ENCODE measurements around the gene PBLD.
"Not testable (repeated sequence)": the region's sequence is repeated elsewhere in the genome, so short reads cannot be mapped to it uniquely, and the experiment has no call there.

The PBLD gene

GRCh38 chr10:68318331-68319059, 14.2 kb downstream of the PBLD start:
- CTCF ChIA-PET, result interaction anchor here (0.6 kb wide), 1 partner anchor 12 kb away, joined by 3 read pairs; no protein-coding TSS in a partner anchor
- POLR2A ChIA-PET (ENCODE audit: low non-redundant PET), result interaction anchor here (0.7 kb wide), 1 partner anchor 144 kb away, joined by 3 read pairs; no protein-coding TSS in a partner anchor
- no peak for DNase-seq (ENCODE audit: low spot score)
- TF ChIP-seq CTCF (conservative IDR thresholded peaks at IDR 0.05; ENCODE audit: low read depth), result no peak
- no peak overlapping the region for H3K27ac ChIP-seq

- no peak overlapping the region for H3K27ac ChIP-seq
- DNase-seq (ENCODE audit: low spot score), result no peak
- TF ChIP-seq CTCF (conservative IDR thresholded peaks at IDR 0.05; ENCODE audit: low read depth), result no peak
- ChIA-PET POLR2A (ENCODE audit: low non-redundant PET) (no interaction called here), CTCF (interaction anchor here (0.7 kb wide), 1 partner anchor 10 kb away, joined by 3 read pairs; no protein-coding TSS in a partner anchor)
Observed at GRCh38 chr10:68315582-68315981, 17.1 kb downstream of the PBLD start.

GRCh38 chr10:68314930-68315329, 17.8 kb downstream of the PBLD start:
- not testable (repeated sequence) for DNase-seq (ENCODE audit: low spot score); H3K27ac ChIP-seq
- ChIA-PET POLR2A (ENCODE audit: low non-redundant PET) (interaction anchor here (0.7 kb wide), 1 partner anchor 15 kb away, joined by 3 read pairs; no protein-coding TSS in a partner anchor), CTCF (interaction anchor here (0.7 kb wide), 1 partner anchor 10 kb away, joined by 3 read pairs; no protein-coding TSS in a partner anchor)

GRCh38 chr10:68310531-68310930, 22.2 kb downstream of the PBLD start:
- no peak for DNase-seq (ENCODE audit: low spot score)
- POLR2A ChIA-PET (ENCODE audit: low non-redundant PET), result no interaction called here

GRCh38 chr10:68305854-68306253, 26.9 kb downstream of the PBLD start:
- ChIA-PET POLR2A (ENCODE audit: low non-redundant PET) (no interaction called here), CTCF (interaction anchor here (0.6 to 1.3 kb wide), 2 partner anchors 13 to 93 kb away, joined by 3 to 4 read pairs; no protein-coding TSS in a partner anchor)
- no peak for DNase-seq (ENCODE audit: low spot score)
- no peak overlapping the region for H3K27ac ChIP-seq
- no peak for TF ChIP-seq CTCF (conservative IDR thresholded peaks at IDR 0.05; ENCODE audit: low read depth)

More at GRCh38 chr10:68310531-68310930, 22.2 kb downstream of the PBLD start:
- CTCF ChIA-PET, result no interaction called here
- no peak for TF ChIP-seq CTCF (conservative IDR thresholded peaks at IDR 0.05; ENCODE audit: low read depth)
- H3K27ac ChIP-seq, result no peak overlapping the region

- CTCF ChIA-PET, result interaction anchor here (0.6 to 4.7 kb wide), 5 partner anchors 10 to 221 kb away, joined by 3 to 54 read pairs (median 8); no protein-coding TSS in a partner anchor
Observed at GRCh38 chr10:68303849-68304412, 28.8 kb downstream of the PBLD start.

More at GRCh38 chr10:68303849-68304412, 28.8 kb downstream of the PBLD start:
- POLR2A ChIA-PET (ENCODE audit: low non-redundant PET), result no interaction called here
- no peak for DNase-seq (ENCODE audit: low spot score)
- TF ChIP-seq CTCF (conservative IDR thresholded peaks at IDR 0.05; ENCODE audit: low read depth), result no peak
- no peak overlapping the region for H3K27ac ChIP-seq
